Spleen (tissue), 7 donors: ENCODE data around the gene VCL.

Experiments
- POLR2A ChIP-seq, 3 donors: fragments of 450-650 bp; IDR thresholded peaks; one replicate each; pipeline ENCODE4 v1.5.1; 2017; ENCODE audit warnings: antibody characterized with exemption in 3 of 3, mild to moderate bottlenecking in 1 of 3
- POLR2AphosphoS5 ChIP-seq, 3 donors: sonication (generic); formaldehyde crosslinking; IDR thresholded peaks; one replicate each; pipeline ENCODE4 v1.5.1; 2017; ENCODE audit warnings: antibody characterized with exemption in 3 of 3
- TF ChIP-seq, protein P1 (sequence below), 11 experiments: fragments of 200-600 bp in 7 of 11; fragments of 450-650 bp in 4 of 11; sonication (generic) in 4 of 11; IDR thresholded peaks in 8 of 11; conservative IDR thresholded peaks in 3 of 11; 1 replicate in 7 of 11; 2 replicates in 4 of 11; pipeline versions ENCODE4 v1.4.0 to v1.8.0; 2016 to 2021; ENCODE audit warnings: antibody characterized with exemption in 11 of 11, inconsistent platforms in 4 of 11, mild to moderate bottlenecking in 1 of 11
- donor health status: DM: no; HTN: no; CAD: no; lungs with moderate emphysema.
- donor health status: DM: no; HTN: no; CAD: no.
- donor health status: DM: no; HTN: no; CAD: no.

DNA sequence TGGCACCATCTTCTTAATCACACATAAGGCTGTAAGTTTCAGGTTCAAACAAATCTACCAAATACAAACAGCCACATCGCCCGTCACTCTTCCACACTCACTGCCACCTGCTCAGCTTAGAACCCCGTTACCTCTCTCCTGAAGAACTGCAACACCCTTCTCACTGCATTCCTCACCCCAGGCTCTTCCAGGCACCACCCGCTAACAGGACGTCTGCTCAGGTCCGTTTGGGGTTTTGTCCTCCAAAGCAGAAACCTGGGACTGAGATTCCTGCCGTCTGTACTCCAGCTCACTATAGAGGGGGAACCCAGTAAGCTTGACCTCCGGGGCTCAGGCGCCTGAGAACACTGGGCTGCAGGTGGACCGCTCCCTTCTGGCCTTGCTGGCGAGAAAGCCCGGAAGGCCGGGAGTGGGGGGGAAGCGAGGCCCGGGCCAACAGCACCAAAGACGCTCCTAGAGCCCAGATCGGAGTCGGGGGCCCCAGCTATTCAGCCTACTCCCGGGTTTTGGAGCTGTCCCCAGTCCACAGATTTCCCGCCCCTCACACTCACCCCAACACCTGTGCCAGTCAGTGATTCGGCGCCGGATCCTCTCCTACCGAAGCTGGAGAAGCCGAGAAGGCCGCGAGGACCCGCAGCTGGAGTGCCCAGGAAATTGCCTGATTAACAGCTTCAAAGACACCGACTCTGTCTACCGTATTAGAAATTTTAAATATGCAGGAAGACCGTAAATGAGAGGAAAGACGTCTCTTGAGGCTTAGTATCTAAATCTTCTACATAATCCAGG lies 152.5 kb downstream of the VCL start, which contains the start of gene AP3M1:
- TF ChIP-seq, protein P1, sequence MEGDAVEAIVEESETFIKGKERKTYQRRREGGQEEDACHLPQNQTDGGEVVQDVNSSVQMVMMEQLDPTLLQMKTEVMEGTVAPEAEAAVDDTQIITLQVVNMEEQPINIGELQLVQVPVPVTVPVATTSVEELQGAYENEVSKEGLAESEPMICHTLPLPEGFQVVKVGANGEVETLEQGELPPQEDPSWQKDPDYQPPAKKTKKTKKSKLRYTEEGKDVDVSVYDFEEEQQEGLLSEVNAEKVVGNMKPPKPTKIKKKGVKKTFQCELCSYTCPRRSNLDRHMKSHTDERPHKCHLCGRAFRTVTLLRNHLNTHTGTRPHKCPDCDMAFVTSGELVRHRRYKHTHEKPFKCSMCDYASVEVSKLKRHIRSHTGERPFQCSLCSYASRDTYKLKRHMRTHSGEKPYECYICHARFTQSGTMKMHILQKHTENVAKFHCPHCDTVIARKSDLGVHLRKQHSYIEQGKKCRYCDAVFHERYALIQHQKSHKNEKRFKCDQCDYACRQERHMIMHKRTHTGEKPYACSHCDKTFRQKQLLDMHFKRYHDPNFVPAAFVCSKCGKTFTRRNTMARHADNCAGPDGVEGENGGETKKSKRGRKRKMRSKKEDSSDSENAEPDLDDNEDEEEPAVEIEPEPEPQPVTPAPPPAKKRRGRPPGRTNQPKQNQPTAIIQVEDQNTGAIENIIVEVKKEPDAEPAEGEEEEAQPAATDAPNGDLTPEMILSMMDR (IDR thresholded peaks at IDR 0.05 in 8 of 11, conservative IDR thresholded peaks at IDR 0.05 in 3 of 11): no peak
- TF ChIP-seq POLR2A (IDR thresholded peaks at IDR 0.05) (no peak), POLR2AphosphoS5 (IDR thresholded peaks at IDR 0.05) (peak in 2 of 3 donors; percentile 1)
